Skeletal muscle cell (primary cell): ENCODE results near the gene COL9A1.
"Not testable (repeated sequence)": the region's sequence is repeated elsewhere in the genome, so short reads cannot be mapped to it uniquely, and the experiment has no call there.

ENCODE experiments used
- DNase-seq: peaks from one replicate; pipeline ENCODE4 v3.0.0-alpha.2; 2010; ENCODE audit warnings: low read depth
- H3K4me3 ChIP-seq: 2 replicates; pipeline ENCODE4 v1.5.1; 2011; ENCODE audit warnings: low read depth, mild to moderate bottlenecking, control low read depth, low read length, moderate library complexity

The COL9A1 gene

GRCh38 chr6:70303034-70303525 is at the start of gene COL9A1:
Gene COL9A1, minus strand, starts transcription at chr6:70303084. Its CDS starts 160 bp downstream, at chr6:70302924.
- DNase-seq = no peak
- no peak within 1 kb of the TSS for H3K4me3 ChIP-seq

DNA sequence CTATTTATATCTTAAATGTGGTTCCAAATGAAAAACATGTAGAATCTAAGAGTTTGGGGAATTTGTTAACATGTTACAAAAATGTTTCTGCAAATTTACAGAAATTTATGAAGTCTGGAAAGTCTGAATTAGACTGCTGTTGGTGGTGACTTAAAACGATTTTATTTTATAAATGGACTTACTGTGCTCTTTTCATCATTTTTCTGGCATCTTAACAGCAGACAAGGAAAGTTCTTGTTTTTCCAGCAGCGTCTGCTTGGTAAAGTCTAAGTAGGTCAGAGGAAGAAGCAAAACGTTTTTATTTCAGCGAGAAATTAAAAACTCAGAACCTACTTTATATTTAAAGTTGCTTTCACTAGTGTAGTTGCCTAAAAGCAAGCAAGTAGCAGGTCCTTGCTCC is 48.6 kb upstream of the COL9A1 start:
- DNase-seq = no peak
- no peak overlapping the region for H3K4me3 ChIP-seq

- DNase-seq = no peak
- no peak overlapping the region for H3K4me3 ChIP-seq
Measured at GRCh38 chr6:70345619-70346018, 42.7 kb upstream of the COL9A1 start.

- DNase-seq = no peak
Measured at GRCh38 chr6:70343313-70343712, 40.4 kb upstream of the COL9A1 start.

DNA sequence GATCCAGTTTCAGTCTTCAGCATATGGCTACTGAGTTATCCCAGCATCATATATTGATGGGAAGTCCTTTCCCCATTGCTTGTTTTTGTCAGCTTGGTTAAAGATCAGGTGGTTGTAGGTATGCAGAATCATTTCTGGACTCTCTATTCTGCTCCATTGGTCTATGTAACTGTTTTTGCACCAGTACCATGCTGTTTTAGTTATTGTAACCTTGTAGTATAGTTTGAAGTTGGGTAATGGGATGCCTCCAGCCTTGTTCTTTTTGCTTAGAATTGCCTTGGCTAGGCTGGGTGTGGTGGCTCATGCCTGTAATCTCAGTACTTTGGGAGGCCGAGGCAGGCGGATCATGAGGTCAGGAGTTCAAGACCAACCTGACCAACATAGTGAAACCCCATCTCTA is 36.9 kb upstream of the COL9A1 start:
- DNase-seq, H3K4me3 ChIP-seq: not testable (repeated sequence)

More at GRCh38 chr6:70343313-70343712, 40.4 kb upstream of the COL9A1 start:
- no peak overlapping the region for H3K4me3 ChIP-seq

- DNase-seq = no peak
- H3K4me3 ChIP-seq = no peak overlapping the region
Measured at GRCh38 chr6:70338775-70339174, 35.9 kb upstream of the COL9A1 start.

DNA sequence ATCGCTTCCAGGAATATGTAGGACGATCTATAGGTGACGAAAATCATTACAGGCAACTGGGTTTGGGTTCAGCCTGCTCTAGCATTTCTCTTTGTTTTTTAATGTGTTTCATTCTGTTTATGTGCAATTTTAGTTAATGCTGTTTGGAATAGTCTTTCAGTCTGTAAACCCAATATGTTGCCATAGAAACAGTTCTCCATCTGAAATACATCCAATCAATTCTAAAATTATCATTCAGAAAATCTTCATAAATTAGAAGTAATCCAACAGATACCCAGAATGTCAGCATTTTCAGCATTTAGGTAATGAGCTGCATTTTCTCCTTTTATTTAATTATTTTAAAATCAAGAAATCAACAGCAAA is 34.8 kb upstream of the COL9A1 start:
- no peak for DNase-seq
- H3K4me3 ChIP-seq = no peak overlapping the region

DNA sequence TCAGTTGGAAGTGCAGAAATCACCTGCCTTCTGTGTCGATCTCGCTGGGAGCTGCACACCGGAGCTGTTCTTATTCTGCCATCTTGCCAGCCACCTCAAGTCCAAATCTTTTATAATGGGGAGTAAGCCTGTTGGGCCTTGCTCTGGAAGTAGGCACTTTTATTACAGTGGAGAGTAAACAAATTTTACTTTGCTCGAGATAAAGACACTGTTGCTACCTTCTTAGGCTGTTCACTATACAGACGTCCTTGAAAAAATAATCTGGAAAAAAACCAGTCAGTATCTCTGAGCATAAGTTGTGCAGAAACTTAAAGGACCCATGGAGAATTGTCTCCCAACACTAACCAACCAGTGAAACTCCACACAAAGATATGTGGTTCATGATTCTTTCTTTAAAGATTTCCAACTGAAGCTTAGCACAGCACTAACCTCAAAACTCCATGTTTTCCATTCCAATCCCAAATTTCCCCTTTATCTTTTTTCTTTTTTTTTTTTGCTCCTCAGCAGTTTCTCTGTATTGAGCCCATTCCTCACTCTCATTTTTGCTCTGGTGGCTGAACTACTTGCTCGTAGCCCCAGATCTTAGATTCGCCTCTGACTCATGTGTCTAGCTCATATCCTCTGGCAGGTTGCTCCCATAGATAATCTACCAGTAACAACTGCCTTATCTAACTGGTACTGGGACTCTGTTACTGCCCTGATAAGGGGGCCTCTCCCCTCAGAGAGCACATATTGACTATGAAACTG is 34.3 kb upstream of the COL9A1 start:
- no peak overlapping the region for H3K4me3 ChIP-seq
- DNase-seq = no peak

DNA sequence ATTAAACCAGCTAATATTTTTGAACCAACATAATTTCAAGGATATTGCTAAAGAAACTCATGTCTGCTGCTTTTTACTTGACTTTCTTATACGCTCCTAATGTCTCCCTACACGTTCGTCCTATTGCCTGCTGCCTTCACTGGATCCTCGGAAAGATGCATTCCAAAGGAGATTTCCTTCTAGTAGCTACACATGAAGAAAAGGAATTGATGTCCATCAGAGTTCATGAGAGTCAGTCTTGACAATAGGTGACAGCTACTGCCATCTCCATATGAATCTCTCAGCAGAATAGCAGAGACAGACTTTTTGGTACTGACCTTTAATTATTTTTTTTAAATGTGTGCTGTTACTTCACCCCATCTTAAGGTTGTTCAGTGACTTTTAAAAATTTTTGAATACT is 24.2 kb upstream of the COL9A1 start:
- no peak for DNase-seq
- H3K4me3 ChIP-seq = no peak overlapping the region

GRCh38 chr6:70325009-70325408 is 22.1 kb upstream of the COL9A1 start:
- H3K4me3 ChIP-seq = no peak overlapping the region
- no peak for DNase-seq

- not testable (repeated sequence) for DNase-seq, H3K4me3 ChIP-seq
Measured at GRCh38 chr6:70317799-70318198, 14.9 kb upstream of the COL9A1 start.

GRCh38 chr6:70315079-70315751 is 12.3 kb upstream of the COL9A1 start:
- H3K4me3 ChIP-seq = no peak overlapping the region
- DNase-seq = no peak

DNA sequence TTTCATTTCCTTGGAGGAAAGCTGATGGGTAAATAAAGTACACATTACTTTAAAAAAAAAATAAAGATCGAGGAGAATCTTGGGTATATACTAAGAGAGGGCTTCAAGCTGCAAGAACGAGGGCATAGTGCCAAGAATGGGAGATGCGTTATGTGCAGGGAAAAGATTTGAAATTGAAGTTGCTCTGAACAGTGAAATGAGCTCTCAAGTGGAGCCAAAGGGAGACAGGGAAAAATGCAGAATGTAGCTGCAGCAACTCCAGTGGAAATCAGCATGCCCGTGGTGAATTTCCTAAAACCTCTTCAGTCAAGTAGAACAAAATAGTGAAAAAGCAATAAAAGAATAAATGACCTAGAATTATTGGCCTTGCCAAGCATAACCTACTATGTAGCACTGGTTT is 11.4 kb upstream of the COL9A1 start:
- no peak overlapping the region for H3K4me3 ChIP-seq
- DNase-seq = no peak

GRCh38 chr6:70312165-70312745 is 9.4 kb upstream of the COL9A1 start:
- no peak overlapping the region for H3K4me3 ChIP-seq
- peak; percentile 75 for DNase-seq

- DNase-seq = peak; percentile 5
- no peak overlapping the region for H3K4me3 ChIP-seq
Measured at GRCh38 chr6:70310063-70310694, 7.3 kb upstream of the COL9A1 start.

DNA sequence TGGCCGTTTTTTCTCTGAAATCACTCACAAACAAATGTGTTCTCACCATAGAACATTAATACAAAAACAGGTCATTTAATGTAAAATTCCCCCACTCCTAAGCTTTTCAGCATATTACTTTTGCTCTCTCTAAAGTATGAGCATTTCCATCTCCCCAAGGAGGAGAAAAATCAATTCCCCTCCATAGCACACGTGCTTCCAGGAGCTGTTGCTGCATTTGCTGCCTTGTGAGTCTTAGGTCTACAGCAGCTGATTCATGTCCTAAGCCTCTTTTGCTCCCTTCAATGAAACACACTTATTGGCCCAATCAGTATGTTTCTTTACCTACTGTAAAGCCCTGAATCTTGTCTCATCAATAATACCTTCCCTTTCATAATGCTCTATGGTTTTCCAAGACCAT is 6.4 kb upstream of the COL9A1 start:
- no peak for DNase-seq
- H3K4me3 ChIP-seq = no peak overlapping the region

DNA sequence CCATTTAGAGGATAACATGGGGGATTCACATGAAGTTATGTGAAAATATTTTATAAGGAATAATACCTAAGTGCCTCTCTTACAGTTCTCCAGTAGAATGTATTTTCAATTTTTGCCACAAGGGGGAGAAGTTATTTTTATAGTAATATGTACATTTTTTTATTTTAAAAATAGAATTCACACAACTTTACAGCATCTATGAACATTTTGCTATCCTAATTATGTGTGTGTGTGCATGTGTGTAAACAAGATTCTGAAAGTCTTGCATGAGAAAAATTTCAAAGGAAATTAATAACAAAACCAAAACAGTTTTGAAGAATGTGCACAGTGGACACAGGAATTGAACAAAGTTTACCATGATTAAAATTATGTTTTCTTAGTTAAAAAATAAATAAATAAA is 5.3 kb upstream of the COL9A1 start:
- H3K4me3 ChIP-seq, DNase-seq: not testable (repeated sequence)

GRCh38 chr6:70307008-70307407 is 4.1 kb upstream of the COL9A1 start:
- no peak overlapping the region for H3K4me3 ChIP-seq
- no peak for DNase-seq

- H3K4me3 ChIP-seq = no peak overlapping the region
- no peak for DNase-seq
Measured at GRCh38 chr6:70304616-70305015, 1.7 kb upstream of the COL9A1 start.

- DNase-seq = no peak
- H3K4me3 ChIP-seq = no peak overlapping the region
Measured at GRCh38 chr6:70299456-70299855, 3.4 kb downstream of the COL9A1 start.
